ENCODE results near the gene NPM3.

Gene NPM3

DNA sequence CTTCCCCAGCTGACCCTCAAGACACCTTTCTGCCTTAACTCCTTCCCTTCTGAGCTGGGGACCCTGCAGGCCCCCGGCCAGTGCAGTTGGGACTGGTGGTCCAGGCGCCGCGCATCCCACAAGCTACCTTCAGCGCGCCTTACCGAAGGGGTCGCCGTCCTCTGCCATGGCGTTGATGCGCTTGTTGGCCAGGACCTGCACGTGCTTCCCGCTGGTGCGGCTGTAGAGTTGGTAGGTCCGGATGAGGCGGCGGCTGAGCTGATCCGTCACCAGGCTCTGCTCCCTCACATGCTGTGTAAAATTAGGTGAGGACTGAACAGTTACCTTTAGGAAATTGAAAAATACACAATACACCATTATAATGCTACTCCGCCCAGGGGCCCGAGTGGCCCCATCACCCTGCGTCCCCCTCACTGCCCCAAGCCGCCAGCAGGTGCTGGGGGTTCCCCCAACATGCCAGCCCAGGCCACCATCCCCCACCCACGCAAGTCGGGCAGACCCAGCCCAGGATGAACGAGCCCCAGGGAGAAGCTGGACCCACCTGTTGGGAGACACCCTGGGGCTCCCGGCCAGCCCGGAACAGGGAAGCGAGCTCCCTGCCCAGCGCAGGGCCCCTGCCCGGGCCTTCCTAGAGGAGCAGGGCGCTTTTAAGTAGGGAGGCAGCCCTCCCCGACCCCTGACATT is 8.5 kb downstream of the NPM3 start:
- DNase-seq (ENCODE audit: low spot score), result peak; percentile 28

DNA sequence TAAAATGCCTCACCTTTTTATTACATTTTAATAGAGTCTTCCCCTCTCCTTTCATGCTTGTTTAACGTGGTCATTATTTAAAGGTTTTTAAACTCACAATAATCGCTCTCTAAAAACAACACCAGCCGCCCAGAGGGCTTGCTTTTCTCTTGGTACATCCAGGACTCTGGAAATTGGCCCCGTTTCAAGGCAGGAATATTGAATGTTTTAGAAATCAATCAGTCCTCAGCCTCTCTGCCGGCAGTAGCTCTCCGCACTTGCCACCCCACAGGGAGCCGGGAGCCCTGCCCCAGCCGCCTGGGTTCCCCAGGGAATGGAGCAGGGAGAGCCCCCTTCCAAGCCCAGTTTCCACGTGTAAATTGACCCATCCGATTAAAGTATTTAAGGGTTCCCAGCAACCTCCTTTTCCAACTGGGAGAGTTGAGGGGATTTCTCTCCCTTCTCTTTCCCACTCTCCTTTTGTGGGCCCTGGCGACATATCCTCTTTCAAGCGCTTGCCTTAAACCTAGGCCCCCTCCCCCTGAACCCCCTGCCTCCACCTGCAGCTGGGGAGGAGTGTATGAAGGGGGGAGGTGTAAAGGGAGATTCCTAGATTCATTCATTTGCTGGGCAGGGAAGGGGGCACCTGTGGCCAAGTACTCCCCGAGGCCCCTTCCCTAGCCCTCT is 9.2 kb downstream of the NPM3 start:
- no peak for DNase-seq (ENCODE audit: low spot score)

DNA sequence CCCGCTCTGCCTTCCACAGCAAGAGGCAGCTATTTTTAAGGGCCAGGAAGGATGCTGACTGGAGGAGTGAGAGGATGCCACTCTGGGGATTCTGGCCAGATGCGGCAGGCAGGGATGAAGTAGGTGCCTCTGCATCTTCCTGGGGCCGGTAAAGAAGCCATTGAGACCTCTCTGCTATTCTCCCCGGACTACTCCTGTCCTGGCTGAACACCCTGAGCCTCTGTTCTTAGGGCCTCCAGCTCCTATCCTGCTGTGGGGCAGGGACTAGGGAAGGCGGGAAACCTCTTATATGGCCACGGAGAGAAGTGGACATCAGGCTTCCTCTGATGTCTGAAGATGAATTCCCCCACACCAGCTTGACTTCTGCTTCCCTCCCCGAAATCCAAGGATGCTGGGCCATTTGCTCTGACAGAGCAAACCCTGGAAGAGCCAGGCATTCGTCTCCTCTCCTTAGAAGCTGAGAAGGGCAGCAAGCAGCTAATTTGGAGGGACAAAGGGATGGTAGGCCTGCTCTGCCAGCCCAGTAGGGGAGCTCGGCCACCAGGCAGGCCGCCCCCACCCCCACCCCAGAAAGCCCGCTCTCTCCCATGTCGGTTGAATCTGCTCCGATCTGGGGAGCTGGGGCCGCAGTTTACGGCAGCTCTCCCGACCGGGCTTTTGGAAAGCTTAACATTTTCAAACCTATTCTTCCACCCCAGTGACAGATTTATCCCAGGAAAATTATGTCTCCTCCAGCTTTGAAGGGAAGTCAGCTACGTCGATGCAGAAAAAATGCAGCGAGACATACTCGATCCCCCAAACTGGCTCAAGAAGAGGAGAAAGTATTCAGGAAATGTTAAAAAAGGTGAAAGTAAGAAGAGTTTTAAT is 10.1 kb downstream of the NPM3 start:
- no peak for DNase-seq (ENCODE audit: low spot score)

DNA sequence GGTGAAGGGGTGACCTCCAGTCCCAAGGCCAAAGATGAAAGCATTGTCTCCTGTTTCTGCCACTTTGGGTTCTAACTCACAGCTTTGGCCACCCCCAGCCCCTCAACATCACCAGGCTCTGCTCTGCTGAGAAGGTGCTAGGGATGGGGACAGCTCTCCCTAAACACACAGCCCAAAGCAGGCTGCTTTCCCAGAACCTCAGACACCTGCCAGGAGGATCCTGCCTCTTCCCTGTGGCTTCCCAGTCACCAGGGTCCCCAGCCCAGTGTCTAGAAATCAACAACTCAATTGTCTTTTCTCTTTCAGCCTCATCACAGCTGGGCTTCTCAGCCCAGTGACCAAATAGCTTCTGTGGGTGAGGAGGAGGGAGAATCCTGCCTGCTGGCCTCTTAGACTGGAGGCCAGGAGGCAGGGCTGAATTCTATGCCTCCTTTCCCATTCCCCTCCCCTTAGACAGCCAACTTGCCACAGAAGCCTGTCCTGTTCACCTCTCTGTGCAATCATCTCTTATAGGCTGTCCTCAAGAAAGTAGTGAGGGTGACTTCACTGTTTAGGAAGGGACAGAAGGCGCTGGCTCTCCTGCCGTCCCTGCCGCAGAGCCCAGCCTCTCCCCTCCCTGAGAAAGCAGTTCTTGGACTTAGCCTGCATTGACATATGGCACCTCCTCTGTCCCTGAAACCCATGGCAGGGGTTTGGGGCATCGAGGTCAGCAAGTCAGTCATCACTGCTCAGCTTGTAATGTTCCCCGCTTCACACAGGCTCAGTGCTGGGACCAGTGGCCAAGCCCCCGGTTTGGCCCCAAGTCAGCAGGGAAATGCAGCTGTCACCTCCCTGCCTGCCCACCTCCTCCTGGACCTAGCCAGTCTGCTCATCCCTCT is 11.0 kb downstream of the NPM3 start:
- no peak for DNase-seq (ENCODE audit: low spot score)

DNA sequence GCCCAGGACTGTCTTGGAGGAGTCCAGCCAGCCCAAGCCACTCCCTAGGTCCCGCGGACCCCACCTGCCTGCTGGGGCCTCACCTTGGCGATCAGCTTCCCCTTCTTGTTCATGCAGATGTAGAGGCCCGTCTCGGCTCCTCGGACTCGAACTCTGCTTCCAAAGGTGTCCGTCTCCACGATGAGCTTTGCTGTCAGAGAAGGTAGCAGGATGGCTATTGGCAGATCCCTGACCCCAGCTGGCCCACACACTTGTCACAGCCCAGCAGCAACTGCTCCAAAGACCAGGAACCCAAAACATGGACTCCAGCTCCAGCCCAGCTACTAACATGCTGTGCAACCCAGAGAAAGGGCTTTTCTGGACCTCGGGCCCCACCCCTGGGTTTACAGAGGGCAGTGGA is 11.9 kb downstream of the NPM3 start:
- DNase-seq (ENCODE audit: low spot score), result no peak

DNA sequence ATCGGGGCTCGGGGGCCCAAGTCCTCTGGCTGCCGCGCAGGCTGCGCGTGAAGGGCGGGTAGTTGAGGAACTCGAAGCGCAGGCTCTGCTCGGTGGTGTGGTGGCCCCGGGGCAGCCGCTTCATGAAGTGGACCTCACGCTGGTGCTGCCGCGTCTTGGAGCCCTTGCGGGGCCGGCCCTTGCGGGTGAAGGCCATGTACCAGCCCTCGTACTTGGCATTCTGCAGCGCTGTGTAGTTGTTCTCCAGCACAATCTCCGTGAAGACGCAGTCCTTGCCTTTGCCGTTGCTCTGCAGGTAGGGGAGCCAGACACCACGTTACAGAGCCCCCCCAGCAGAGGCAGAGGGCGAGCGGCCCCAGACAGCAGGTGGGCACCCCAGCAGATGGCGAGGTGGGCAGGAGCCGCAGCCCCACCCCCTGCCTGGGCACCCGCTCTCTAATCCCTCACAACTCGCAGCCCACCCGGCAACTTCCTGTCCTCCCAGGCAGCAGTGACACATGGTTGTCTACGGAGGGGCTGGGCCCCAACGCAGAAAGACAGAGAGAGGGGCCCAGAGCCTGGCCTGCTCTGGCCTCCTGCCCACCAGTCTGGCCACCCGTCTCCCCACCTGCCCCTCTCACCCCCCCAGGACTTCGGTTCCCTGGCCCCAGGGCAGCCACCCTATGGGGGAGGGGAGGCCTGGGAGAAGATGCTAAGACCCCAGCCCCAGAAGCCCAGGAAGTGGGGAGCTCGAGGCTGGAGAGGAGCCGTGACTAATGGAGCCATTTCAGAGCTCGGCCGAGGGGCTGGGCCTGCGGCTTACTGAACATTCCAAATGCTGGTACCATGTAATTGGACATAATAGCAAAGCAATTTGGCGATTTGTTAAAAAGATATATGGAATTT is 12.7 kb downstream of the NPM3 start:
- DNase-seq (ENCODE audit: low spot score), result peak; percentile 20

DNA sequence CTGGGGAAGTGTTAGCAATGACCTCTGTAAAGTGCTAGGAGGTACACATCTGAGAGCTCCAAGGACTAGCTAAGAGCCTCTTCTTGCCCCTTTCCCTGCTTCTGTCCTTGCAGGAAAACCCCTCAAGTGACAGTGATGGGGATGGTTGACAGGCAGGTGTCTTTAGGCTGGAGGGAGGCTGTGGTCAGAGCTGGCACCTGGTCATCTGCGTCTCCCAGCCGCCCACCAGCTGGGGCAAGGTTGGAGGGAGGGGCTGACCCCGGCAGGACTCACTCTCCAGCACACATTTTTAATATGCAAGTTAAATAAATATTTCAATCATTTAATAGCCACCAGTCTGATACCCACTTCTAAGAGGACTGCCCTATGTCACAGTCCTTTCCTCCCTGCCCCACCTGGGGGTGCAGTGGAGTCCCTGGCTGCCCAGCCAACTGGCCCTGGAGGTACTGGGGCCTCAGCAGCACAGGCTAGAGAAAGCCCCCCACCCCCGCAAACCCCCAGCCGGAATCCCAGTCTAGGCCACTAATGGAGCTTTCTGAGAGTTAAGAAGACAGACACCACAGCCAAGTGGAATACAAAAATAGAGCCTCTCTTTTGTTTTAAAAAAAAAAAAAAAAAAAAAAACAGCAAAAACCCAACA is 13.6 kb downstream of the NPM3 start:
- DNase-seq (ENCODE audit: low spot score), result peak; percentile 11

DNA sequence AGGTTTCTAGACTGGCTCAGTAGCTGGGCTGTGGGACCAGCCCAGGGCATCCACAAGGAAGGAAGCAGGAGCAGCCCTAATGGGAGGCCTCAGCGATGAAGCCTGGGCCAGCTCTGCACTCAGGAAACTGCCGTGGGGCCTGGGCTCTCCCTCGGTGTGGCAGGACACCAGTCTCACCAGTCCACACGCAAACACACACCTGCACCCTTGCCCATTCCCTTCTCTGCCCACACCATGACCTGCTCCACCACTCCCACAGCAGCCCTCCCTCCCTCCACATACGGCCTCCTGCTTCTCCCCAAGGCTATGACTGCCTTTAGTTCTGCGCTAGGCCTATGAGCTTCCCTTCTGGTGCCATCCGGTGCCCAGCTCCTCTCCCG is 14.5 kb downstream of the NPM3 start:
- DNase-seq (ENCODE audit: low spot score), result no peak

DNA sequence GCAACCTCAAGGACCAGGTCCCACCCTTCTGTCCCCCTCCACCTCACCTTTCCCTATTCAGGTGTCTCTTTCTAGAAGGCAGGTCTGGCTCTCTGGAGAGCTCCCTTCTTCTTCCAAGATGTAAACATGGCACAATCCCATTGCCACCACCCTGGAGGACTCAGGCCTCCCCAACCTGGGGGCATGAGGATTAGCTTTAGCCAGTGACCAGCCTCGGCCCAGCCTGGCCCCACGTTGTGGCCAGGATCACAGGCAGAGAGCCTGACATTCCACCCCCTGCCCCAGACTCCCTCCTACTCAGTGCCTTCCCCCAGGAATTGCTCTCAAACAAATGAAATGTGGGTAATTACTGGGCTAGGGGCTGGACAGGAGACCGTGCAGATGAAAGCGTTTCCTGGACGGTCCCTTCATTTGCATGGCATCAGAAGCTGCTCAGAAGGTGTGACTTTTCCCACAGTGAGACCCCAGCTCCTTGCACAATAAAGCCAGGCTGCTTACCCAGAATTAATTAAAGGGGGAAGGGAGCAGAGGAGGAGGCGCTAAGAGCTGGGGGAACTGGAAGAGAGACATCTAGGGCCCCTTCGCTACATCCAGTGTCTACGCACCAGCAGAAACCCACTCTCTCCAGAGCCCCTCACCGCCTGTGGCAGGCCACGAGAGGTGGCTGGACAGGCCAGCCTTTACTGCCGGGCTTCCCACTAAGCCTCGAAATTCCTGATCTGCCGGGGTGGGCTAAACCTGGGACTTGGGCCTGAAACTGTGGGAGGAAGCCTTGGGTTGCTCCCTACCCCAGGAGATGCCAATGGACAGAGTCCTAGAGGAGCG is 15.1 kb downstream of the NPM3 start:
- no peak for DNase-seq (ENCODE audit: low spot score)

DNA sequence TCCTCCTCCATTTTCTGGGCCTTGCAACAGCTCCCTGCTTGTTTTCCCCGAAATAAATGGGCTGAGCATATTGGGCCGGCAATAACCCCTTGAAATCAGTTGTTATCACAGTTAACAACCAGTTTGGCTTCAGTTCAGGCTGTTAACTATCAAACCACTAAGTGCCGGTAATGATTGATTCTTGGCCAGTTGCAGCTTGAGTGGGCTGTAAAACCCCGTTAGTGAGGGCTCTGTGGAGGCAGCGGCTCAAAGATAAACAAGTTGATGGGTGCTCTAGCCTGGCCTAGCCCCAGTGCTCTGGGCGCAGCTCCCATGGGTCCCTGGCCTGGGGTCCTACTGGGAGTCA is 15.7 kb downstream of the NPM3 start:
- no peak for DNase-seq (ENCODE audit: low spot score)

DNA sequence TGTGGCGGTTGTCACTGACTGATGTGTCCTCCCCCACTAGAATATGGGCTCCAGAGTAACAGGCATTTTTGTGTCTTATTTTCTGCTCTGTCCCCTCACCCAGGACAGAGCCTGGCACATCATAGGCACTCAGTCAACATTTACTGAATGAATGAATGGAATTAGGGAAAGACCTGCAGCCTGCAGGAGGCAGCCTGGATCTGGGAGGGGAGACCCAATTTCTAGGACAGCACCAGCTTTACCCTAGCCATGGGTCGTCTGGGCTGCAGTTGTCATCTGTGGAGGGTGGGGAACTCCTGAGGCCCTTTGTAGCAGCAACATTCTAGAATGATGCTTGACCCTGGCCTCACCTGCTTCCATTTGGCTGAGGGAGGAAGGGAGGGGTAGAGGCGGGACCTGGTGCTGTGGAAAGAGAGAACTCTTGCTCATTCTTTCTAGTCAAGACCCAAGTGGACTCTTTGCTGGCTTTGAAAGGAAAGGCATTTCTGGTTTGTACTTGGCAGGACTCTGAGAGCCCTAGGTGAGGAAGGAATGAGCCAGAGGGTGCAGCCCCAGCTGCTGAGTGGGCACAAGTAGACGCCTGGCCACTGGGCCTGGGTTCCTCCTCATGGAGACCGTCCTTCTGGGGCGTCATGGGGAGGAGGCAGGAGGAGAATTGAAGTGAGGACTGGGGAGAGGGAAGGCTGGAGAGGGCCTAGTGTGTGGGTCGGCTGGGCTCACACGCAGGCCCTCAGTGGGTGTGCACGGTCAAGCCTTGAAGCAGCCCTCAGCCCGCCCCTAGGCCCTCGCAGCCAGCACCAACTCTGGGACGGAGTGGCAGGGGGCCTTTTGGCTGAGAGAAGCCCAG is 16.3 kb downstream of the NPM3 start:
- no peak for DNase-seq (ENCODE audit: low spot score)

DNA sequence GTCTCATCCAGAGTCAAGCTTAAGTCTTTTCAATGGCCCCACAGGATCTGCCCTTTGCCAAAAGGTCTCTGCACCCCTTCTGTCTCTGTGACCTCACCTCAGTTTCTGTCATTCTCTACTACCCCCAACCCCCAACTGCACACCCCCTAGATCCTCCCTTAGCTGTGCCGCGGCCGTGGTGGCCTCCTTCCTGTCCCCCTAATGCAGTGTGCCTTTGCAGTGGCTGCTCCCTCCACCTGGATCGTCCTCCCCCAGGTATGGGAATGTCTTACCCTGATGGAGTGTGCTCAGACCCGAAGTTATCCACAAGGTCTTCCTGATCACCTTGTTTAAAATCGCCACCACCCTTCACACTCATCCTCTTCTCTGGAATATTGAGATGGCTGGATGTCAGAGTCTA is 16.9 kb downstream of the NPM3 start:
- no peak for DNase-seq (ENCODE audit: low spot score)

DNA sequence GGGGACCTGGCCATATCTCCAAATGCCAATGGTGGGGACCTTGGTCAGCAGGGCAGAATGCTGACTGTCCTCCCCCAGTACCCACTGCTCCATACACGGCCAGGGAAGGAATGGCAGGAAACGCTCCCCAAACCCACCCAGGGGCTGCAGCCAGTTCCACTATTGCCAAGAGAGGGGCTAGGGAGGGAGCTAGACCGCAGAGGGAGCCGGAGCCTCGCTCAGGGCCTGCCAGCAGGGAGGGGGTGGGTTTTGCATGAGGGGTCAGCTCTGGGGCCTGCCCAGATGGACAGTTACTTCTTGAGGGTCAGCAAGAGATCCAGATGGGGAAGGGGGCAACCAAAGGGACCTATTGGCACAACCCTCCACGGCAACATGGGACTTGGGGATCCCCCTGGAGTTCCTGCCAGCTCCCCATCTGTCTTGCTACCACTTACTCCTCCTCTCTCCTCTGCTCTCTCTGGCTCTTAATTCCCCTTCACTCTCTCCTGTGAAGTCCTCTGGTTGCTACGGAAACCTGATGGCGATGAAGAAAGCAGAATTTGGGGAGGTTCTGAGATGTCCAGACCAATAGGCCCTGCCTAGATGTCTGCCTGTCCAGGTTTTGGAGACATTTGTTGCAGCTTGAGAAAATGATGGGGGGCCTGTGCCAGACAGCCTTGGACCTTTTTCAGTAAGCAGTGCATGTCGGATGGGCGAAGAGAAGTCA is 20.0 kb downstream of the NPM3 start:
- DNase-seq (ENCODE audit: low spot score), result peak; percentile 12

DNA sequence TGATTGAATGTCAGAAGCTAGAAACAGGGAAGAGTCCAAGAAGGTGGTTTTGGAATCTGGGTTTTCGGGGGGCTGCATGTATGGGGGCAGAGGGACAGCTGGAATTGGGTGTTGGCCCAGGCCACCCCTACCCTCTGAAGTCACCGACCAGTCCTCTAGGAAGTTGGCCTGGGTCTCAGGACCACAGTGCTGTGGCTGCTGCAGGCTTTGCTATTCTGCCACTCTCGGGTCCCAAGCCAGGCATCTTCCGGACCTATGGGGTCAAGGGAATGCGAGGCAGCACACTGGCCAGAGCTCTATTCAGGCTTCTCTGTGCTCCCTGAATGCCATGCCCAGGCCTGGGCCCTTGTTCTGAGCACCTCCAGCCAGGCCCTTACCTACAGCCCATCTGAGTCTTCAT is 20.5 kb downstream of the NPM3 start:
- DNase-seq (ENCODE audit: low spot score), result no peak

DNA sequence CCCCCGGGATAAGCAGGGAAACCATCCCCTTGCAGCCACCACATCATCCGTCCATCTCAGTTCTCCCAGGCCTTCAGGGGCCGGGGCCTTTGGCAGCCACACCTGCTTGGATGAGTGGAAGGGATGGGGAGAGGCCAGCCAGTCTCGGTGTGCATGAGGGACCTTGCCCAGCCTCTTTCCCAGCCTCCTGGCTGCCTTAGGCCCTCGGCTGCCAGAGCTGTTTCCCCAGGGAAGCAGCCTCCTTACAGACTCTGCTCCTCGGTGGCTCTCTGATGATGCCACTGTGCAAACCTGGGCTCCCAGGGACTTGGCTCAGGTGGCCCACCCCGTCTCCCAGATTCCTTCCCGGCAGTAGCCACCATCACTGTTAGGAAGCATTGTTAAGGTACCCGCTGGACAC is 22.0 kb downstream of the NPM3 start:
- no peak for DNase-seq (ENCODE audit: low spot score)

DNA sequence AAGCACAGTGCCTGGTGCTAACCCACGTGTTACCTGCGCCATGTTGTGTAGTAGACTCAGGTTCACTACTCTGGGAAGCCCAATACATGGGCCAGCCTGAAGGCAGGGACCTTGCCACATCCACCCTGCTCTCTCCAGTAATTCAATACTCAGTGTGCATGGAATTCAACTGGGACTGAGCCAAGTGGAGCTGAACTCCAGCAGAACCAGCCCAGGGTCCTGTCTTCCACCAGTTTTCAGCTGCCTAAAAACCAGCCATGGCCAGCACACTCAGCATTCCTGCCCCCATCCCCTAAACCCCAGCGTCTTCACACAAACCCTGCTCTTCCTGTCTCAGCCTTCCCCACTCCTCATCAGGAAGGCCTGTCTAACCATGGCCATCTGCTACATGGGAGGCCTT is 22.7 kb downstream of the NPM3 start:
- DNase-seq (ENCODE audit: low spot score), result no peak

DNA sequence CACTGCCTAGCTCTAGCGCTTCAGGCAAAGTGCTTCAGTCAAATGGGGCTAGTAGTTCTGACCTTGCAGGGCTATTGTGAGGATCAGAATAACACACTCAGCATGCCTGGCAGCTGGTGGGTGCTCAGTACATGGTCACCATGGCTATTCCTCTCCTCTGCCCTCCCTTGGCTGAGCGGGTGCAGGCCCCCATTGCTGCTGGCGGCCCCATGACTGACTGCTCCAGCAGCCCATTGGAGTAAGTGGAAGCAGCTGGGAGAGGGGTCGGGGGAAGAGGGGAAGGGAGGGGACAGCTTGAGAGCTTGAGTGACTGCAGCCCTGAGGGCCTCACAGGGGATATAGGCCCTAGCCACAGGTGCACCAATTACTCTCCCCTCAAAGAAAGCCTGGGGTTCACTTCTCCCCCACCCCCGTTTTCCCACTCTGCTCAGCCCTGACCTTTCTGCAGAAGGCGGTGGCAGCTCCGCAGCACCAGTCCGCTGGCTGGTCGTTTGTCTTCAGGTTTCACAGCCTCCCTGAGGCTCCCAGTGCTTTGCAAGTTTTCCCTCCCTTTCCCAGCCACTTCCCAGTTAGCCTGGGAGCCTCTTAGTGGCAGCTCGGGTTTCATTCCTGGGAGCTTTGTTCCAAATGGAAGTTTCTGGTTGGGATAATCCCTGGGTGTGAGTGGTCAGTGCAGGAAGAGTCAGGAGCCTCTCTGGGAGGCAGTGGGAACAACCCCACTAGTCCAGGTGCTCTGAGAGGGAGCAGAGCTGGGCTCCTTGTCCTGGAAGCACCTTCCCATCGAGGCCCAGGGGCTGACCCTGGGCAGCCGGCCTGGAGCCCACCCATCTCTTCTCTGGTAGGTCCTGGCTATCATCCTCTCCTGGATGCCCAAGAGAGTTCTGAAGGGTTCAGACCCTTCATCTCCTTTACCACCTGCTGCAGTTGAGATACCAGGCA is 23.7 kb downstream of the NPM3 start:
- DNase-seq (ENCODE audit: low spot score), result no peak
